ENCODE measurements around the gene LRCH4.
A peak's percentile ranks its signal among the peaks of the same experiment; 100 is the strongest.

The LRCH4 gene

DNA sequence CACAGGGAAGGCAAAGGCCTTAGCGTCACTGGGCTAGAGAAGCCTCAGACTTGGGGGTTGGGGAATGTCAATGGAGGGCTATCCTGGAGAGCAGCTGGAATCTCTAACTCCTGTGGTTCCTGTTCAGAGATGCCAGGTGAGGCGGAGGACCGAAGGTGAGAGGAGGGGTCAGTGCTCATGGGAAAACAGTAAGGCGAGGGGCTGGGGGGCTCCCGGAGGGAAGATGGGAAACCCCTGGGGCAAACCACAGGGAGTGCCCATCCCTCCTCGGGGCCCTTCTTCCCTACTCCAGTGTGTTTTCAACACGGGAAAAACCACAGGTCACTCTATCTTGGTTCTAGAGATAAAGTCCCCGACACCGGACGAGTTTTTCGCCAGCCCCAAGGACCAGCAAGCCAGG is 3.3 kb downstream of the LRCH4 start:
- in situ Hi-C loops (cut with HindIII; ENCODE audit: low sequenced_read_pairs) = no loop called here
- TF ChIP-seq, protein P1, sequence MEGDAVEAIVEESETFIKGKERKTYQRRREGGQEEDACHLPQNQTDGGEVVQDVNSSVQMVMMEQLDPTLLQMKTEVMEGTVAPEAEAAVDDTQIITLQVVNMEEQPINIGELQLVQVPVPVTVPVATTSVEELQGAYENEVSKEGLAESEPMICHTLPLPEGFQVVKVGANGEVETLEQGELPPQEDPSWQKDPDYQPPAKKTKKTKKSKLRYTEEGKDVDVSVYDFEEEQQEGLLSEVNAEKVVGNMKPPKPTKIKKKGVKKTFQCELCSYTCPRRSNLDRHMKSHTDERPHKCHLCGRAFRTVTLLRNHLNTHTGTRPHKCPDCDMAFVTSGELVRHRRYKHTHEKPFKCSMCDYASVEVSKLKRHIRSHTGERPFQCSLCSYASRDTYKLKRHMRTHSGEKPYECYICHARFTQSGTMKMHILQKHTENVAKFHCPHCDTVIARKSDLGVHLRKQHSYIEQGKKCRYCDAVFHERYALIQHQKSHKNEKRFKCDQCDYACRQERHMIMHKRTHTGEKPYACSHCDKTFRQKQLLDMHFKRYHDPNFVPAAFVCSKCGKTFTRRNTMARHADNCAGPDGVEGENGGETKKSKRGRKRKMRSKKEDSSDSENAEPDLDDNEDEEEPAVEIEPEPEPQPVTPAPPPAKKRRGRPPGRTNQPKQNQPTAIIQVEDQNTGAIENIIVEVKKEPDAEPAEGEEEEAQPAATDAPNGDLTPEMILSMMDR (IDR thresholded peaks at IDR 0.05; ENCODE audit: low read depth, low read length, missing control alignments) = no peak
- DNase-seq (ENCODE audit: low read depth) = no peak
- peak overlapping the region; percentile 9 for H3K4me3 ChIP-seq (ENCODE audit: low read depth, low read length)

DNA sequence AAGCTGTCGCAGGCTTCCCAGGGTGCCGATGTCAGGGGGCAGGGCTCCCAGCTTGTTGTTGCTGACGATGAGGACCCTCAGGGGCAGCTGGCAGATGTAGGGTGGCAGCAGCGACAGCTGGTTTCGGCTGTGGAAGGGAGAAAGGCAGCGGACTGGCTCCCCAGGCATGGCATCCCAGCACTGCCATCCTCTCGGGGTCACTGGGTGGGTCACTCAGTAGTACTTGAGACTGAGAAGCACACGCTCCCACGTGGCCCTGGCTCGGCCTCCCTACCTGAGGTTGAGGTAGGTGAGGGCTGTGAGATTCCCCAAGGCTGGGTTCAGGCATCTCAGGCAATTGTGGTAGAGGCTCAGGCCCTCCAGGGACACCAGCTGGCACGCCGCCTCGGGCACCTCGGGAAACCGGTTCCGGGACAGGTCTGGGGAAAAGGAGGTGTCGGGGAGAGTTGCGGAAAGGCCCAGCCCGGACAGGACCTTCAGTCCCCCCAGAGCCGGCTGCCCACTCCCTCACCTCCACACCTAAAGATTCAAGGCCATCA is 3.8 kb downstream of the LRCH4 start:
- no peak for DNase-seq (ENCODE audit: low read depth)
- TF ChIP-seq, protein P1 (IDR thresholded peaks at IDR 0.05; ENCODE audit: low read depth, low read length, missing control alignments) = no peak
- in situ Hi-C loops (cut with HindIII; ENCODE audit: low sequenced_read_pairs) = no loop called here
- H3K4me3 ChIP-seq (ENCODE audit: low read depth, low read length) = no peak overlapping the region

DNA sequence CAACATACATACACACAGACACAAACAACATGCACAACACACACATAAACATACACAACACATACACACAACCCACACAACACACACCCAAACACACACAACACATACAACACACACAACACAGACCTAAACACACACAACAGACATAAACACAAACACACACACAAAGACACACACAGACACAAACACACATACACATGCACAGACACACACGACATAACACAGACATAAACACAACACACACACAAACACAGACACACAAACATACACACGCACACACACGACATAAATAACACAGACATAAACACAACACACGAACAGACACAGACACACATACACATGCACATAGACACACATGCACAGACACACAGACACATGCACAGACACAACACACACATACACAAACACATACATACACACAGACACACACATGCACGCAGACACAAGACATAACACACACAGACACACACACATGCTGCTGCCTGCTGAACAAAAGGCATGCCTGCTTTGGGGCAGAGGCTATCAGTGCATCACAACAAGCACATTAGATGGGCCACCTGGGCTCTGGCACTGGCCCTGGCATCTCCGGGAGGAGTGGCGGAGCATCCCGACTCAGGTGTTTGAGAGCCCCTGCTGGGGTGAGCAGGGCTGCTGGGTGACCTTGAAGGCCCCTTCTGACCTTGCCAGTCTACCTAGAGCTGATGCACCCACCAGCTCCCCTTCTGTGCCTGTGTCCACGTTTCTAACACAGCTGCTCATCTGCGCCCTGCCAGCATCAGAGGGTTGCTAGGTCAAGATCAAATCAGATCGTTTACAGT is 5.3 kb downstream of the LRCH4 start:
- TF ChIP-seq, protein P1 (IDR thresholded peaks at IDR 0.05; ENCODE audit: low read depth, low read length, missing control alignments) = no peak
- in situ Hi-C loops (cut with HindIII; ENCODE audit: low sequenced_read_pairs) = no loop called here
- no peak for DNase-seq (ENCODE audit: low read depth)
- no peak overlapping the region for H3K4me3 ChIP-seq (ENCODE audit: low read depth, low read length)

DNA sequence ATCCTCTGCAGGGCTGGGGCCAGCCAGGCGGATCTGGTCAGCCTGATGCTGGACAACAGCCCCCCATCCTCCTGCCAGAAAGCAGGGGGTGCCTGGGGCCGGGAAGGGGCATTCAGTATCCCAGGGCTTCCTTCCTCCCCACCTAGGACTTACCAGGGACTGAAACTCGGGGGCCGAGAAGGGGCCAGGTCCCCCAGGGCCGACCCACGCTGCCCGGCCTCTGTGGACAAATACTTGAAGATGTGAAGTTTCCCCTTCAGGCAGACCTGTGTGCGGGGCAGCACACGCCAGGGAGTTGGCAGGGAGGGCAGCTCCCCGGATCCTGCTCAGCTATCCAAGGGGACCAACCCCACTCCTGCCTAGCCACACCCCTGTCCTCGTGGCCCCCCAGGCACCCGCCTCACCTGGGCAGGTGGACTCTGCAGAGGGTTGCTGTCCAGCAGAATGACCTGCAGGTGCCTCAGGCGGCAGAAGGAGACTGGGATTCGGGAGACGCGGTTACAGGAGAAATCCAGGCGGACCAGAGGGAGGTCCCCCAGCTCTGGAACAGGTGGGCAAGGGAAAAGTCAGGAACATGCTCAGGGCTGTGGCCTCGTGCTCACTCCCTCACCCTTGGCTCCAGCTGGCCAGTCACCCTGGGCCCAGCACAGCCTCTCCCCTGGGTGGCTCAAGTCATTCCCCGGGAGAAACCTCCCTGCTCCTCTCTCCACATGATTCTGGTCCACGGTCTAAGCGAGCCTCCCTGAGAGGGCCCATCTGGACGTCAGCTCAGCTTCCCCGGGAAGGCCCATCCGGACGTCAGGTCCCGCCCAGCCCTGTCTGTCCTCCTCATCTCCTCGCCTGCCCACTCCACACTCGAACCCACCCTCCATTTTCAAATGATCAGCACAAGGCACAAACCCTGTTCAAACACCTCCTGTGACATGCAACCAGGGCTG is 7.4 kb downstream of the LRCH4 start:
- TF ChIP-seq, protein P1 (IDR thresholded peaks at IDR 0.05; ENCODE audit: low read depth, low read length, missing control alignments) = no peak
- no peak for DNase-seq (ENCODE audit: low read depth)
- in situ Hi-C loops (cut with HindIII; ENCODE audit: low sequenced_read_pairs) = no loop called here
- H3K4me3 ChIP-seq (ENCODE audit: low read depth, low read length) = no peak overlapping the region

DNA sequence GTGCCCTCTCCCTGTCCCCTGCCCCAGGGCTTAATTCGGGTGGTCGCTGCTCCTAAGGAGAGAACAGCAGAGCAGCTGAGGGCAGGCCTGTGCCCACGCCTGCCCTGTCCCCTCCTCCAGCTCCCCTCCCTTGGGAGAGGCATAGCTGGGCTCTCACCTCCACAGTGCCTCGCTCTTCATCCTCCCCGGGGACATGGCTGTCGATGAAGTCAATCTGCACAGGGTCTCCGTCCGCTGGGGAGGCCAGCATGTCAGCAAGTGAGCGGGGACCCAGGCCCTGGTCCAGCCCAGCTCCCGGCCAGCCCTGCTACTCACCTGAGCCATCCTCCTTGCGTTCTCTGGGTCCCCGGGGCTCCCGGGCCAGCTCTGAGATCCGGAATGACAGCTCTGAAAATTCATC is 8.4 kb downstream of the LRCH4 start:
- in situ Hi-C loops (cut with HindIII; ENCODE audit: low sequenced_read_pairs) = no loop called here
- no peak for DNase-seq (ENCODE audit: low read depth)
- TF ChIP-seq, protein P1 (IDR thresholded peaks at IDR 0.05; ENCODE audit: low read depth, low read length, missing control alignments) = no peak
- no peak overlapping the region for H3K4me3 ChIP-seq (ENCODE audit: low read depth, low read length)

DNA sequence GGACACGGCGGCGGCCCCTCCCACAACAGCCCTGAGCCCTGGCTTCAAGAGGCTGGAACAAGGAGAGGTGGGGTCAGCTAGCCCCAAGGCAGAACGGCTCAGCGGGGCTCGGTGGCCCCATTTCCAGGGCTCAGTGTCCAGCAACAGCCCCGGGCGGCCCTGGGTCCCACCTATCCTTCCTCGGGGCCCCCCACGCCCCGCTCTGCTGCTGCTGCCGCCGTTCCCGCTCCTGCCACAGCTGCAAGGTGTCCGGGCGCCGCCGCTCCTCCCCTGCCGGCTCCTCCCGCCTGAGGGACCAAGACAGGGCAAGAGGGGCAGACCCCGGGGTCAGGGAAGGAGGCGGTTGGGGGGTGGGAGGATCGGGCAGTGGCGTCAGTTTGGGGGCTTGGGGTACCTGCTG is 8.8 kb downstream of the LRCH4 start:
- TF ChIP-seq, protein P1 (IDR thresholded peaks at IDR 0.05; ENCODE audit: low read depth, low read length, missing control alignments) = no peak
- no peak overlapping the region for H3K4me3 ChIP-seq (ENCODE audit: low read depth, low read length)
- no peak for DNase-seq (ENCODE audit: low read depth)
- in situ Hi-C loops (cut with HindIII; ENCODE audit: low sequenced_read_pairs) = no loop called here
